HG03025 (cell line): Measurements from ENCODE around the gene TPO.
"Not testable (repeated sequence)": the region's sequence is repeated elsewhere in the genome, so short reads cannot be mapped to it uniquely, and the experiment has no call there.

Source experiments
- ATAC-seq: cut with Tn5 transposase; IDR thresholded peaks from one replicate; pipeline ENCODE4 v1.9.1; 2021; ENCODE audit warnings: mild to moderate bottlenecking, moderate library complexity; ENCODE audit not compliant: unreplicated experiment, low FRiP score

Gene TPO

DNA sequence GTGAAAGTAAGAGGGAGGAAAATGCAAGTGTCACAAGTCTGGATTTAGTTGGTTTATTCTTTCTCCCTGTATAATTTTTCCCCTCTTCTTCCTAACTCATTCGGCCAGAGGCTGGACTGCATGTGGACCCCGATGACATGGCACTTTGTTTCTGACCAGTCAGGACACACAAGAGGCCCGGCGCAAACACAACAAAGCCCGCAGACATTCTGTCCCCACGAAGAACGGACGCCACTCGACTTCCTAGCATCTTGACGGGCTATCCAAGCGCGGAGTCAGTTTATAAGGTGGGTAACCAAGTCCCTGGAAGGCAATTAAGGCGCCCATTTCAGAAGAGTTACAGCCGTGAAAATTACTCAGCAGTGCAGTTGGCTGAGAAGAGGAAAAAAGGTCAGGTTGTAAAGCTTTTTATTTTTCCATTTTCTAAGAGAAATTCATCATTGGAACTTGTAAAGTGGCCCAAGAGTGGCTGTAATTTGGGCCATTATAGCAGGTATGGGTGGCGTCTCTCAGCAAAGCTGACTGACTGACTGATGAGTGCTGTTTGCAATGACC lies at the start of gene TPO:
TSS of gene TPO (plus strand) at position 308 of the 555 bp plus-strand sequence. CDS start 946 bp downstream, outside the sequence.
- no peak for ATAC-seq

DNA sequence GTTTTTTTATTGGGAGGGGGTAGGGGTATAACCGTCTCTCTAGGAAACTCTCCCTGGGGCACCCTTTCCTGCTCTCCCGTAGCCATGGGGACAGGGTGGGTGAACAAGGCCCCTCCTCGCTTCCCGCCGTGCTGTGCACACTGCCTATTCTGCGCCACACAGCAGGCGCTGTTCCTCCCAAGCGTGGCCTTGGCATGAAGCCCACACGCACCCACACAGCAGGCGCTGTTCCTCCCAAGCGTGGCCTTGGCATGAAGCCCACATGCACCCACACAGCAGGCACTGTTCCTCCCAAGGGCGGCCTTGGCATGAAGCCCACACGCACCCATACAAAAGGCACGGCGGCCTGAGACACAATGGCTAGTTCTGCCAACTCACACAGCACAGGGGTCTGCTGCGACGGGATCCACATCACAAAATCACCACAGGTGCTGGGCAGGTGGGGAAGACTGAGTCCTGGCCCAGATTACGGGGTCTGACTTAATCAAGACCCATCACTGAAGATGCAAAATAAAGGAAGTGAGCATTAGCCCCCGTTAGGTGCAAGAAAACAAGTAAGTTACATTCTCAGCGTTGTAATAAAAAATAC lies 46.6 kb upstream of the TPO start:
- no peak for ATAC-seq

GRCh38 chr2:1367601-1368000 lies 45.7 kb upstream of the TPO start:
- ATAC-seq, result no peak

- no peak for ATAC-seq
These were observed 43.4 kb upstream of the TPO start for GRCh38 chr2:1369905-1370304.

GRCh38 chr2:1370461-1370860 lies 42.8 kb upstream of the TPO start:
- no peak for ATAC-seq

GRCh38 chr2:1371082-1371481 lies 42.2 kb upstream of the TPO start:
- no peak for ATAC-seq

- ATAC-seq, result no peak
These were observed 39.4 kb upstream of the TPO start for GRCh38 chr2:1373830-1374229.

- ATAC-seq, result no peak
These were observed 39.0 kb upstream of the TPO start for GRCh38 chr2:1374287-1374686.

- ATAC-seq, result no peak
These were observed 37.5 kb upstream of the TPO start for GRCh38 chr2:1375794-1376193.

GRCh38 chr2:1377473-1377872 lies 35.8 kb upstream of the TPO start:
- ATAC-seq, result no peak

GRCh38 chr2:1378456-1379150 lies 34.7 kb upstream of the TPO start:
- no peak for ATAC-seq

DNA sequence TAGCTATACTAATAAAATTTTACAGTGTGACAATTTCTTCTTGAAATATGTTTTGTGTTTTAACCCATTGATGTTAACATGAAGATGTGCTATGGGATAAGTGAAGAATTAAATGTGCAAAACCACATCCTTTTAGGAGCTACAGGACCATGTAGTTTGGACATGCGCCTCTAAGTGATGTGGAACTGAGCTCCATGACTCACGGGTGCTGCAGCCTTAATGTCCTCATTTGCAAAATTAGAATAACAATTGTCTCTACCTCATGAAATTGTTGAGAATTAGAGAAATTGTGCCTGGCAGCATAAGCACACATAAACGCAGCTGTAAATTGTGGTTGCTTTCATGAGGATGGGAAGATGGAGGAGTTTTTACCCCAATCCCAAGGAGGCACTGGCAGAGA lies 31.6 kb upstream of the TPO start:
- ATAC-seq, result no peak

DNA sequence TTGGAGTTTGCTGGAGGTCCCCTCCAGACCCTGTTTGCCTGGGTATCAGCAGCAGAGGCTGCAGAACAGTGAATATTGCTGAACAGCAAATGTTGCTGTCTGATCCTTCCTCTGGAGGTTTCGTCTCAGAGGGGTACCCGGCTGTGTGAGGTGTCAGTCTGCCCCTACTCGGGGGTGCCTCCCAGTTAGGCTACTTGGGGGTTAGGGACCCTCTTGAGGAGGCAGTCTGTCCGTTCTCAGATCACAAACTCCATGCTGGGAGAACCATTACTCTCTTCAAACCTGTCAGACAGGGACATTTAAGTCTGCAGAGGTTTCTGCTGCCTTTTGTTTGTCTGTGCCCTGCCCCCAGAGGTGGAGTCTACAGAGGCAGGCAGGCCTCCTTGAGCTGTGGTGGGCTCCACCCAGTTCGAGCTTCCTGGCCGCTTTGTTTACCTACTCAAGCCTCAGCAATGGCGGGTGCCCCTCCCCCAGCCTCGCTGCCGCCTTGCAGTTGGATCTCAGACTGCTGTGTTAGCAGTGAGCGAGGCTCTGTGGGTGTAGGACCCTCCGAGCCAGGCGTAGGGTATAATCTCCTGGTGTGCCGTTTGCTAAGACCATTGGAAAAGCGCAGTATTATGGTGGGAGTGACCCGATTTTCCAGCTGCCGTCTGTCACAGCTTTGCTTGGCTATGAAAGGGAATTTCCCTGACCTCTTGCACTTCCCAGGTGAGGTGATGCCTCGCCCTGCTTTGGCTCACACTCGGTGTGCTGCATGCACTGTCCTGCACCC lies 25.1 kb upstream of the TPO start:
- not testable (repeated sequence) for ATAC-seq

GRCh38 chr2:1390118-1390517 lies 23.1 kb upstream of the TPO start:
- not testable (repeated sequence) for ATAC-seq

DNA sequence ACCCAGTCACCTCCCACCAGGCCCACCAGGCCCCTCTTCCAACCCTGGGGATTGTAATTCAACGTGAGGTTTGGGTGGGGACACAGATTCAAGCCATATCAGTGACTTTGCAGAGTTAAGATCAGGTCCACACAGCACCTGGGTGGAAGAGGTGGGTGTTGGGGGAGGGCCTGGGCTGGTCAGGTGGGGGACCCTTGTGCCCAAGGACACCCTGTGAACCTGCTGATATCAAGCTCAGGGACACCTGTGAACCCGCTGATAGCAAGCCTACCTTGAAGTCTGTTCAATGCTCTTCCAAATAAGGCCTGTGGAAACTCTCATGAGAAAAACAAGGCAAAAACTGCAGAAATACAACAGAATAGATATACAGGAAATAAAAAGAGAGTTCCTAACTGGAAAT lies 19.9 kb upstream of the TPO start:
- ATAC-seq, result no peak

- no peak for ATAC-seq
These were observed 18.4 kb upstream of the TPO start for GRCh38 chr2:1394709-1395408.

DNA sequence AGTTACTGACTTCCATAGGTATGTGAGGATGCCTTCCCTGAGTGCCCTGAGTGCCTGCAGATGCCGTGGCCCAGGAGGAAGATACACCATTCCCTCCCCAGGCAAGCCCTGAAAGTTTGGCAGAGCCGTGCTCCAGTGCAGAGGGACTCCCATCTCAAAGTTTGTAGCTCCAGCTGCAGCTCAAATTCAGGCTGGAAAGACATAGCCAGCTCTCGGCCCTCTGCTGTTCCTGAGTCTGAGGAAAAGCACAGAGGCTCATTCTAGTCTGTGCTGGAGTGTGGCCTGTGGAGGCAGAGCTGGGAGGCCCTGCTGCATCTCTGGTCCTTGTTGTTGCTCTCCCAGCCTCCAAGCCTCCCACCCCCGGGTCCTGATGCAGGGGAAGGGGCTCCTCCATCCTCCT lies 15.9 kb upstream of the TPO start:
- ATAC-seq, result no peak

DNA sequence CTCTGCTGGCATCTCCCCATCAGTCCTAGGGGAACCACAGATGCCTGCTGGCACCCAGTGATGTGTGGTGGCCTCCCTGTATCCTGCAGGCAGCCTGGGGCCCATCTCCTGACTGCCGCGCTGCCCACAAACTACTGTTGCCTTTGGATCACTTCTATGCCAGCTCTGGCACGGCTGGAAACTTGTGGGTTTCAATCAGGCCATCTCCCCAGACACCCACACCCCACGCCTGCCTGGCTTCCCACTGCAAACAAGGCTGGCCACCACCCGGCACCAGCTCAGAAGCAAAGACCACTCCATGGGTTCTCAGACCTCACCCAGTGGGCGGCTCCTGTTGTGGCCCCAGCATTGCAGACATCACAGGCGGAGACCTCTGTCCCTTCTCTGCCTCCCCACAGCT lies 15.1 kb upstream of the TPO start:
- no peak for ATAC-seq

- ATAC-seq, result no peak
These were observed 12.1 kb upstream of the TPO start for GRCh38 chr2:1400943-1401735.

- no peak for ATAC-seq
These were observed 11.2 kb upstream of the TPO start for GRCh38 chr2:1402064-1402463.
